GM15510 (cell line): Measurements from ENCODE around the gene AGER.

Experiments
- POLR2A ChIP-seq: IDR thresholded peaks from 3 replicates; pipeline ENCODE4 v1.6.1; 2011; ENCODE audit warnings: borderline replicate concordance; ENCODE audit not compliant: insufficient read length; ENCODE audit errors: extremely low read depth

AGER gene

GRCh38 chr6:32203426-32204267, 19.6 kb upstream of the AGER start:
- TF ChIP-seq POLR2A = no peak

- no peak for TF ChIP-seq POLR2A
Observed at GRCh38 chr6:32202186-32202585, 18.1 kb upstream of the AGER start.

- TF ChIP-seq POLR2A = no peak
Observed at GRCh38 chr6:32200711-32201475, 16.8 kb upstream of the AGER start.

GRCh38 chr6:32198866-32199265, 14.8 kb upstream of the AGER start:
- no peak for TF ChIP-seq POLR2A

GRCh38 chr6:32198345-32198696, 14.3 kb upstream of the AGER start:
- TF ChIP-seq POLR2A = no peak

GRCh38 chr6:32196682-32197616, 12.9 kb upstream of the AGER start:
- TF ChIP-seq POLR2A = no peak

- TF ChIP-seq POLR2A = peak; percentile 93
Observed at GRCh38 chr6:32195902-32196681, 12.0 kb upstream of the AGER start.

GRCh38 chr6:32195652-32195901, 11.5 kb upstream of the AGER start:
- no peak for TF ChIP-seq POLR2A

GRCh38 chr6:32194825-32195651, 11.0 kb upstream of the AGER start:
- peak; percentile 54 for TF ChIP-seq POLR2A

GRCh38 chr6:32194388-32194787, 10.3 kb upstream of the AGER start:
- TF ChIP-seq POLR2A = no peak

GRCh38 chr6:32192608-32193039, 8.6 kb upstream of the AGER start, which contains the start of gene GPSM3:
TSS of gene GPSM3 (minus strand) at chr6:32192643. CDS start at chr6:32192513, 130 bp downstream.
- peak; percentile 51 for TF ChIP-seq POLR2A

- TF ChIP-seq POLR2A = no peak
Observed at GRCh38 chr6:32191696-32192607, 7.9 kb upstream of the AGER start.

- no peak for TF ChIP-seq POLR2A
Observed at GRCh38 chr6:32190911-32191677, 7.0 kb upstream of the AGER start.
